ENCODE data around the gene SWAP70.
"Not testable (repeated sequence)": the region's sequence is repeated elsewhere in the genome, so short reads cannot be mapped to it uniquely, and the experiment has no call there.

Gene SWAP70

GRCh38 chr11:9703280-9703679 lies 39.4 kb downstream of the SWAP70 start:
- ChIA-PET CTCF (interaction anchor here (0.8 to 1.1 kb wide), 2 partner anchors 46 to 90 kb away, joined by 3 read pairs; no protein-coding TSS in a partner anchor), POLR2A (no interaction called here)
- no peak for TF ChIP-seq CTCF (IDR thresholded peaks at IDR 0.05; ENCODE audit: control extremely low read depth, extremely low read depth, low read depth, missing control alignments)
- DNase-seq (ENCODE audit: extremely low spot score) = no peak

DNA sequence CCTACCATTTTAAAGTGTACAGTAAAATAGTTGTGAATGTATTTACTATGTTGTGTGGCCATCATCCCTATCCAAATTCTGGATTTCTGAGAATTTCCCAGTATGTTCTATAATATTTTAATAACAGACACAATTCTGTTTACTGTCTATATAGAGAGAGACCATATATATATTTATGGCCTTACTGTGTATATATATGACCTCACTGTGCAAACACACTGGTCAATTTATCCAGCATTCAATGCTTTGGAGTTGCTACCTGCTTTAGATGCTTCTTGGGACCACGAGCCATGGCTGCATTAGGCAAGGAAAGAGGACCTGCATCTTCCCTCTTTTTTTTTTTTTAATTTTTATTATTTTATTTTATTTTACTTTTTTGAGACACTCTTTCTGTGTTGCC lies 40.2 kb downstream of the SWAP70 start:
- ChIA-PET POLR2A (no interaction called here), CTCF (no interaction called here)
- DNase-seq (ENCODE audit: extremely low spot score) = no peak
- TF ChIP-seq CTCF (IDR thresholded peaks at IDR 0.05; ENCODE audit: control extremely low read depth, extremely low read depth, low read depth, missing control alignments) = no peak

DNA sequence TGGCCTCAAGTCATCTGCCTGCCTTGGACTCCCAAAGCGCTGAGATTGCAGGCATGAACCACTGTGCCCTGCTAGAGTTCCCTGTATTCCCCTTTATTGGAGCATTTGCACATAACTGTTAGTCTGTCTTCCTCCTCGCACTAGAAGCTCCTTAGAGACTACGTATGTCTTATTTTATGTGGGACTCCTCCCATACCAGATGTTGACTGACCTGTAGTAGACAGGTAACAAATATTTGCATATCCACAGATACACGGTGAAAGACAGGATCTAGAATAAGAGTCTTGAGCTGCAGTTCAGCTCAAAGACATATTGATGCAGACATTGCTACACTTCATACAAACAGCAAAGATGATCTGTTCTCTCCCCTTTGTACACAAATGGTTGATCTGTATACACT lies 40.7 kb downstream of the SWAP70 start:
- no peak for TF ChIP-seq CTCF (IDR thresholded peaks at IDR 0.05; ENCODE audit: control extremely low read depth, extremely low read depth, low read depth, missing control alignments)
- DNase-seq (ENCODE audit: extremely low spot score) = no peak
- ChIA-PET CTCF (no interaction called here), POLR2A (no interaction called here)

GRCh38 chr11:9705361-9705760 lies 41.5 kb downstream of the SWAP70 start:
- DNase-seq (ENCODE audit: extremely low spot score); CTCF ChIA-PET; POLR2A ChIA-PET: not testable (repeated sequence)

DNA sequence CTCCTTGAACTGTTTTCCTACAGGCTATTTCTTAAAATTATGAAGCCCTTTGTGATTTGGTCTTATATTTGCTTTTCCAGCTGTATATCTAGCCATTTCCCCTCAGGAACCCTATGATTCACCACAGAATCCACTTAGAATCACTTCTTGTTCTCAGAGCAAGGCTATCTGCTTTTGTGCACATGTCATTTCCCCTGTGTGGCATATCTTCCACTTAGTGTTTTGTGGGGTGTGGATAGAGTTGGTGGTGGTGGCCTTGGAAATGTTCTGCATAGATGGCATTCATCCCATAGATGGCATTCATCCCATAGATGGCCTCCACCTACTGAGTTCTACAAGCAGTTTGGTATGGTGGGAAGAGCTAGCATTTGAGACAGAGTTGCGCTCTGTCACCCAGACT lies 44.7 kb downstream of the SWAP70 start:
- TF ChIP-seq CTCF (IDR thresholded peaks at IDR 0.05; ENCODE audit: control extremely low read depth, extremely low read depth, low read depth, missing control alignments) = no peak
- no peak for DNase-seq (ENCODE audit: extremely low spot score)
- ChIA-PET CTCF (interaction anchor here (0.6 to 1.4 kb wide), 8 partner anchors 9 to 50 kb away, joined by 3 to 4 read pairs (median 3); no protein-coding TSS in a partner anchor), POLR2A (no interaction called here)

- no peak for DNase-seq (ENCODE audit: extremely low spot score)
- CTCF ChIA-PET = interaction anchor here (1.2 kb wide), 1 partner anchor 31 kb away, joined by 3 read pairs; no protein-coding TSS in a partner anchor
- POLR2A ChIA-PET = no interaction called here
- TF ChIP-seq CTCF (IDR thresholded peaks at IDR 0.05; ENCODE audit: control extremely low read depth, extremely low read depth, low read depth, missing control alignments) = no peak
These were observed 46.3 kb downstream of the SWAP70 start for GRCh38 chr11:9710223-9710622.

DNA sequence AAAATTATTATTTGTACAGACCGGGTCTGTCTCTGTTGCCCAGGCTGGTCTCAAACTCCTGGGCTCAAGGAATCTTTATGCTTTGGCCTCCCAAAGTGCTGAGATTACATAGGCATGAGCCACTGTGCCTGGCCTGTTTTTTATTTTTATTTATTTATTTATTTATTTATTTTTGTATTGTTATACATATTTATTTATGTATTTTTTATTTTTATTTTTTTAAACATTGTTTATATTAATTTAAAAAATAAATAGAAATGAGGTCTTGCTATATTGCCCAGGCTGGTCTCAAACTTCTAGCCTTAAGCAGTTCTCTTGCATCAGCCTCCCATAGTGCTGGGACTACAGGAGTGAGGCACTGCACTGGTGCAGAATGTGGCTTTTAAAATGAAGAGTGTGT lies 47.0 kb downstream of the SWAP70 start:
- CTCF ChIA-PET = interaction anchor here (1.2 kb wide), 1 partner anchor 32 kb away, joined by 3 read pairs; no protein-coding TSS in a partner anchor
- POLR2A ChIA-PET = no interaction called here
- no peak for TF ChIP-seq CTCF (IDR thresholded peaks at IDR 0.05; ENCODE audit: control extremely low read depth, extremely low read depth, low read depth, missing control alignments)

More for the DNA sequence above, 47.0 kb downstream of the SWAP70 start:
- no peak for DNase-seq (ENCODE audit: extremely low spot score)
